H7 (cell line): ENCODE results near the gene THOC5. TPM values are rescaled to one million over a fixed set of nuclear protein-coding genes. Genes with fewer than 3 reads are reported as not detected.

Experiments used
- DNase-seq: peaks from one replicate; pipeline ENCODE4 v3.0.0; 2012
- H3K27me3 ChIP-seq: 2 replicates; pipeline ENCODE4 v1.6.0; 2011; ENCODE audit warnings: mild to moderate bottlenecking, low read length; ENCODE audit not compliant: control insufficient read depth, insufficient read depth
- H3K36me3 ChIP-seq: replicated peaks from 2 replicates; pipeline ENCODE4 v1.5.1; 2011; ENCODE audit warnings: low read length; ENCODE audit not compliant: control insufficient read depth, insufficient read depth
- H3K4me3 ChIP-seq: 2 replicates; pipeline ENCODE4 v1.5.1; 2011; ENCODE audit warnings: low read depth, mild to moderate bottlenecking, control low read depth, low read length, moderate library complexity; ENCODE audit not compliant: insufficient read depth
- total RNA-seq: library from RNA; depleted of rRNA; stranded (reverse); fragments of >200 nt; shearing (Covaris generic); gene quantifications from 2 replicates; pipeline ENCODE4 v1.2.3, GENCODE V29; 2014

The THOC5 gene
- total RNA-seq, 1 experiment from 2014 or later, result 58.1 TPM

GRCh38 chr22:29479417-29480261 is 73.9 kb downstream of the THOC5 start, which contains the start of gene NEFH:
Gene NEFH (plus strand): TSS chr22:29480218. CDS start chr22:29480263, 45 bp downstream.
- Histone ChIP-seq H3K27me3 (peaks cover 36% of the 10 kb centered on the region), H3K36me3 (peaks cover 1% of the 10 kb centered on the region; the same call in 1 of the 2 replicates), H3K4me3 (peak within 1 kb of the TSS; percentile 58)
- peak; percentile 87 for DNase-seq

- peaks cover 36% of the 10 kb centered on the region for H3K27me3 ChIP-seq
- H3K4me3 ChIP-seq, result peak overlapping the region; percentile 25
- peaks cover 1% of the 10 kb centered on the region; the same call in 1 of the 2 replicates for H3K36me3 ChIP-seq
- DNase-seq, result peak; percentile 86
These were observed 75.0 kb downstream of the THOC5 start for GRCh38 chr22:29478326-29479276.

GRCh38 chr22:29477723-29478318 is 75.7 kb downstream of the THOC5 start:
- Histone ChIP-seq H3K4me3 (peak overlapping the region; percentile 25), H3K36me3 (no peaks in the 10 kb centered on the region), H3K27me3 (peaks cover 36% of the 10 kb centered on the region)
- peak; percentile 59 for DNase-seq

GRCh38 chr22:29476116-29476515 is 77.4 kb downstream of the THOC5 start:
- peak; percentile 51 for DNase-seq
- H3K27me3 ChIP-seq, result peaks cover 32% of the 10 kb centered on the region

GRCh38 chr22:29475550-29475949 is 78.0 kb downstream of the THOC5 start:
- H3K4me3 ChIP-seq, result no peak overlapping the region
- H3K27me3 ChIP-seq, result peaks cover 26% of the 10 kb centered on the region
- H3K36me3 ChIP-seq, result no peaks in the 10 kb centered on the region
- DNase-seq, result no peak

More at GRCh38 chr22:29476116-29476515, 77.4 kb downstream of the THOC5 start:
- Histone ChIP-seq H3K36me3 (no peaks in the 10 kb centered on the region), H3K4me3 (no peak overlapping the region)

GRCh38 chr22:29473001-29473400 is 80.6 kb downstream of the THOC5 start:
- no peaks in the 10 kb centered on the region for H3K36me3 ChIP-seq
- H3K4me3 ChIP-seq, result no peak overlapping the region
- peaks cover 7% of the 10 kb centered on the region for H3K27me3 ChIP-seq
- DNase-seq, result no peak

GRCh38 chr22:29470159-29470855 is 83.2 kb downstream of the THOC5 start:
- peak; percentile 96 for DNase-seq
- H3K27me3 ChIP-seq, result peaks cover 5% of the 10 kb centered on the region; the same call in 1 of the 2 replicates
- H3K4me3 ChIP-seq, result peak overlapping the region; percentile 59
- no peaks in the 10 kb centered on the region for H3K36me3 ChIP-seq

GRCh38 chr22:29469755-29470154 is 83.8 kb downstream of the THOC5 start:
- peaks cover 5% of the 10 kb centered on the region; the same call in 1 of the 2 replicates for H3K27me3 ChIP-seq
- DNase-seq, result peak; percentile 64
- peak overlapping the region; percentile 59 for H3K4me3 ChIP-seq
- no peaks in the 10 kb centered on the region for H3K36me3 ChIP-seq

GRCh38 chr22:29464581-29464980 is 89.0 kb downstream of the THOC5 start:
- no peak for DNase-seq

GRCh38 chr22:29463629-29464028 is 89.9 kb downstream of the THOC5 start:
- no peaks in the 10 kb centered on the region for H3K27me3 ChIP-seq

More at GRCh38 chr22:29464581-29464980, 89.0 kb downstream of the THOC5 start:
- H3K4me3 ChIP-seq, result no peak overlapping the region
- no peaks in the 10 kb centered on the region for H3K36me3 ChIP-seq
- peaks cover 3% of the 10 kb centered on the region; the same call in 1 of the 2 replicates for H3K27me3 ChIP-seq

GRCh38 chr22:29461263-29461662 is 92.3 kb downstream of the THOC5 start:
- DNase-seq, result no peak
- H3K4me3 ChIP-seq, result no peak overlapping the region
- no peaks in the 10 kb centered on the region for H3K36me3 ChIP-seq
- H3K27me3 ChIP-seq, result no peaks in the 10 kb centered on the region

More at GRCh38 chr22:29463629-29464028, 89.9 kb downstream of the THOC5 start:
- peak; percentile 67 for DNase-seq
- no peak overlapping the region for H3K4me3 ChIP-seq
- H3K36me3 ChIP-seq, result no peaks in the 10 kb centered on the region

- Histone ChIP-seq H3K27me3 (no peaks in the 10 kb centered on the region), H3K4me3 (no peak overlapping the region), H3K36me3 (no peaks in the 10 kb centered on the region)
- DNase-seq, result peak; percentile 62
These were observed 93.8 kb downstream of the THOC5 start for GRCh38 chr22:29459773-29460172.

GRCh38 chr22:29458551-29458950 is 95.0 kb downstream of the THOC5 start:
- Histone ChIP-seq H3K27me3 (no peaks in the 10 kb centered on the region), H3K36me3 (no peaks in the 10 kb centered on the region), H3K4me3 (no peak overlapping the region)
- no peak for DNase-seq
